ENCODE results near the gene ZNF467.

ZNF467 gene

GRCh38 chr7:149773446-149774236, at the start of gene ZNF467:
Gene ZNF467, minus strand, starts transcription at chr7:149773588. Its CDS starts 2,556 bp downstream, at chr7:149771032.
- DNase-seq, result peak; percentile 40

GRCh38 chr7:149822353-149822943, 49.1 kb upstream of the ZNF467 start:
- no peak for DNase-seq

GRCh38 chr7:149821191-149822148, 48.1 kb upstream of the ZNF467 start:
- no peak for DNase-seq

GRCh38 chr7:149820622-149821190, 47.3 kb upstream of the ZNF467 start:
- DNase-seq, result no peak

GRCh38 chr7:149819961-149820340, 46.6 kb upstream of the ZNF467 start:
- no peak for DNase-seq

DNA sequence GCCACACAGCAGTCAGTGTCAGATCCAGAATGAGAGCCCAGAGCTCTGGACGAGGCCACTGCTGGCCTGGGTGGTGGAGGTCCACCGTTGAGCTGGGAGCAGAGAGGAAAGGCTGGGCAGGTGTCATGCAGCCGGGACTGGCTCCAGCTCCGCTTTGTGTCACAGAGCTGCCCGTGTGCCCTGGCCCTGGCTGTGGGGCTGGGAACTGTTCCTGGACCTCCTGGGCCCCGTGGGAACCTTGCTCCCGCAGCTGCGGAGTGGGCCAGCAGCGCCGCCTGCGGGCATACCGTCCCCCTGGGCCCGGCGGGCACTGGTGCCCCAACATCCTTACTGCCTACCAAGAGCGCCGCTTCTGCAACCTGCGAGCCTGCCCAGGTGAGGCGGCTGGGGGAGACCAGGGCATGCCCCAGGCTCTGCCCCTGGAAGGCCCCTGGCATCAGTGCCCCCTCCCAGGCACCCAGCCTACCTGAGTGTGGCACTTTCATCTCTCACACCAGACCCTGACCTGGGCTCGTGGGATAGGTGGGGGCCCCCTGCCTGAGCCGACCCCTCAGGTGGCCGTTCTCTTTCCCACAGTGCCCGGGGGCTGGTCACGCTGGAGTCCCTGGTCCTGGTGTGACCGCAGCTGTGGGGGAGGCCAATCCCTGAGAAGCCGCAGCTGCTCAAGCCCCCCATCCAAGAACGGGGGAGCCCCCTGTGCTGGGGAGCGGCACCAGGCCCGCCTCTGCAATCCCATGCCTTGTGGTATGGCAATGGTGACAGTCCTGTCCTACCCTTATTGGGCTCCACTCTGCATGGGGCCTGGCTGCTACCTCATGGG, 46.0 kb upstream of the ZNF467 start:
- no peak for DNase-seq

- no peak for DNase-seq
Observed at GRCh38 chr7:149818536-149818840, 45.1 kb upstream of the ZNF467 start.

- no peak for DNase-seq
Observed at GRCh38 chr7:149817836-149818535, 44.6 kb upstream of the ZNF467 start.

- no peak for DNase-seq
Observed at GRCh38 chr7:149817301-149817771, 43.9 kb upstream of the ZNF467 start.

- DNase-seq, result no peak
Observed at GRCh38 chr7:149816794-149817193, 43.4 kb upstream of the ZNF467 start.

DNA sequence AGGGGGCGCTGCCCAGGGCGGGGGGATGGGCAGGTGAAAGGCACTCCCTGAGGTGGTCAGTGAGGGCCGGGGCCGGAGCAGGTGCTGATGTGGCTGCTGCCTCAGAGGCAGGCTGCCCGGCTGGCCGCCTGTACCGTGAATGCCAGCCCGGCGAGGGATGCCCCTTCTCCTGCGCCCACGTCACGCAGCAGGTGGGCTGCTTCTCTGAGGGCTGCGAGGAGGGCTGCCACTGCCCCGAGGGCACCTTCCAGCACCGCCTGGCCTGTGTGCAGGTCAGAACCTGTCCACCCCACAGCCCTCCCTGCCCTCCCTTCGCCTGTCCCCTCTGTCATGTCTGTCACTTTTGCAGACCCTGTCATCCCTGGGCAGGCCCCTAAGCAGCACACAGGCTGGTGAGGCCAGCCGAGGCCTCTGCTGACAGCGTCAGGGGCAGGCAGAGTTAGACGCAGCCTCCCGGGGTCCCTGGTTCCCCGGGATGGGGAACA, 42.9 kb upstream of the ZNF467 start:
- DNase-seq, result no peak

GRCh38 chr7:149815661-149816266, 42.4 kb upstream of the ZNF467 start:
- DNase-seq, result no peak

DNA sequence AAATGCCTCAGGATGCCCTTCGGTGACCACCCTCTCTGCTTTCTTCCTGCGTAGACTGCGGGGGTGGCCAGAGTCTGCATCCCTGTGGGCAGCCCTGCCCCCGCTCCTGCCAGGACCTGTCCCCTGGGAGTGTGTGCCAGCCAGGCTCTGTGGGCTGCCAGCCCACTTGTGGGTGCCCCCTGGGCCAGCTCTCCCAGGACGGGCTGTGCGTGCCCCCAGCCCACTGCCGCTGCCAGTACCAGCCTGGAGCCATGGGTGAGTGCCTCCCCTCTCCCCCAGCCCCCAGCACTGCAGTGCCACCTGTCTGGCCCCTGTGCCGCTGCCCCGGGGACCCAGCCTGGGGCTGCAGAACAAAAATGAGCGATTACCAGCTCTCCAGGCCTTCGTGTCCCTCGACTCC, 41.7 kb upstream of the ZNF467 start:
- no peak for DNase-seq

GRCh38 chr7:149814494-149814893, 41.1 kb upstream of the ZNF467 start:
- no peak for DNase-seq

- DNase-seq, result no peak
Observed at GRCh38 chr7:149813254-149814035, 40.1 kb upstream of the ZNF467 start.

- DNase-seq, result no peak
Observed at GRCh38 chr7:149811831-149812490, 38.6 kb upstream of the ZNF467 start.

GRCh38 chr7:149811221-149811620, 37.8 kb upstream of the ZNF467 start:
- DNase-seq, result no peak

DNA sequence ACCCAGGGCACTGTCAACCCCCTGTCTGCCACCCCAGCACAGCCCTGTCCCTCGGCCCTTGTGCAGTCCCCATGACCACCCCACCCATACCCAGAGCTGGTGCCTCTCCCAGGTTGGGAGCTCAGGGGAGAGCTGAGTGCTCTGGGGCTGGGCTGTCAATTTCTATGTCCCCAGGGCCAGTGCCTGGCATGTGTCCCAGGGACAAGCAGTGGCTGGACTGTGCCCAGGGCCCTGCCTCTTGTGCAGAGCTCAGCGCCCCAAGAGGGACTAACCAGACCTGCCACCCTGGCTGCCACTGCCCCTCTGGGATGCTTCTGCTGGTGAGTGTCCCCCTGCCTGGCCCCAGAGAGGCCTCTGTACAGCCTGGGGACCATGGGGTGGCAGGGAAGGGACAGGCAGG, 35.8 kb upstream of the ZNF467 start:
- no peak for DNase-seq

DNA sequence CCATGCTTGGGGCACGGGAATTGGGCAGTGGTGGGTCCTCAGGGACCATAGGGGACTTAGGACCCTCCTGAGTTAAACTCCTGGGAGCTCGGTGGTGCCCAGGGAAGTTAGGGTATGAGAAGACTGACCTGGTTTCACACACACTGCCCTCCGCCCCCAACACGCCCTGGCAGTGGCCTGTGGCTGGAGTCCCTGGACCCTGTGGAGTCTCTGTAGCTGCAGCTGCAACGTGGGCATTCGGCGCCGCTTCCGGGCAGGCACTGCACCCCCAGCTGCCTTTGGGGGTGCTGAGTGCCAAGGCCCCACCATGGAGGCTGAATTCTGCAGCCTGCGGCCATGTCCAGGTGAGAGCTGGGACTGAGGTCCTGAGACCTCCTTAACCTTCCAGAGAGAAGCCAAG, 34.9 kb upstream of the ZNF467 start:
- DNase-seq, result no peak

DNA sequence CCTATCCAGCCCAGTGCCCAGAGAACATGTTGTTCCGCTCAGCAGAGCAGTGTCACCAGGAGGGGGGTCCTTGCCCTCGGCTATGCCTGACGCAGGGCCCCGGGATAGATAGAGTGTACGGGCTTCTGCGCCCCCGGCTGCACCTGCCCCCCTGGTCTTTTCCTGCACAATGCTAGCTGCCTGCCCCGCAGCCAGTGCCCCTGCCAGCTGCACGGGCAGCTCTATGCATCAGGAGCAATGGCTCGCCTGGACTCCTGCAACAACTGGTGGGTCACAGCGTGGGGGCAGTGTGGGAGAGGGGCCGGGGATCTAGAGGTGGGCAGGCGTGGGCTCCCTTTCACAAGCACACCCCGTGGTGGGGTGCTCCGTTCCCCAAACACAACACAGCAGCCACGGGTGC, 33.3 kb upstream of the ZNF467 start:
- no peak for DNase-seq

Data from NCI-H510A (cell line).